Amygdala (tissue), 56 donors: ENCODE results near the gene TPPP.
"Not testable (repeated sequence)": the region's sequence is repeated elsewhere in the genome, so short reads cannot be mapped to it uniquely, and the experiment has no call there.

Experiments
- DNase-seq, 56 donors: peaks; one replicate each; lab custom pipeline; 2025; lab: John Stamatoyannopoulos, UW

The TPPP gene

DNA sequence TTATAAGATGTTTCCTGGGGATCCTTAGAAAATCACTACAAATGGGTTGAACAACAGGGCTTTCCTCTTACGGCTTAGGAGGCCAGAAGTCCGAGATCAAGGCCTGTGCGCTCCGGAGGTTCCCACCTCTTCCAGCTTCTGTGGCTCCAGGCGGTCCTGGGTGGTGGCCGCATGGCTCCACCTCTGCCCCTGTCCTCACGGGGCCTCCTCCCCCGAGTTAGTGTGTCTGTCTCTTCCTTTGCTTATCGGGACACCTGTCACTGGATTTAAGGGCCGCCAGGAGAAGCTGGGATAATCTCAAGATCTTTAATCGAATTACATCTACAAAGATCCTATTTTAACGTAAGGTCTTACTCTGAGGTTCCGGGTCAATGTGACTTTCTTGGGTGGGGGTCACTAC, 2.3 kb upstream of the TPPP start:
- not testable (repeated sequence) for DNase-seq

DNA sequence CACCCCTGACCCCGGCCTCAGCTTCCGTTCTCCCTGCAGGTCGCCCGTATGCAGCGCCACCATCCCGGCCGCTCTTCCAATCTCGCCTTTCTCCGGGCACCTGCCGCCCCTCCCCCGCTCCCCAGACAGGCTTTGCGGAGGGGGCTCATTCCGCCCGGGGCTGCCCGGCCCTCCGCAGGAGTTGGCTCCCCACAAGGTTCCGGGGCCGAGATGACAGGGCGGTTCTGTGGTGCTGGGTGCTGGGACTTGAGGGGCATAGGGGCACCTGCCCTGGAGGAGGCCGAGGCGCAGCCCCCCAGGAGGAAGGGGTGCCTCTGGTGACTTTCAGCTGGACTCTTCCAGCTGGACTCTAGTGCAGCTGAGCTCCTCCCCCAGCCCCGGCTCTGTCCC, 885 bp upstream of the TPPP start:
- not testable (repeated sequence) for DNase-seq

DNA sequence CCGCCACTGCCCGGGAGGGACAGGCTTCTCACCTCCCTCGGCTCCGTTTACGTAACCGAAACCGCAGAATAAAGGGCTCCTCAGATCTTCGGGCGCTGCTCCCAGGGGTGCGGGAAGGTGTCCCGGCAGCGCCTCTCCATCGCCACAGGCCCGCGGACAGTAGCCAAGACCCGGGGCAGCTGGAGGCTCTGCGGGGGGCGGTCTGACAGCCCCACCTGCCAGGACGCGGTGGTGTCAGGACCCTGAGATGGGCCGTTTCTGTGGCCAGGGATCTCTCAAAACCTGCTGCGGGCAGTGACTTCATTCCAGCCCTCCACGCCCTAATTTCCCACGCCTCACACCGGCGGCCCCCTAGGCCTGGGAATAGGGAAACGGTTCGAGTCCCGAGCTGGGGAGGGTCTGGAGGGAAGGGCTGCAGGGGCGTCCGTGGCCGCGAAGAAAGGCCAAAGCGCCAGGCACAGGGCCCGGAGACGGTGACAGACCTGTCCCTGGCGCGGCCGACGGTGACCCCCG, 567 bp downstream of the TPPP start:
- not testable (repeated sequence) for DNase-seq

DNA sequence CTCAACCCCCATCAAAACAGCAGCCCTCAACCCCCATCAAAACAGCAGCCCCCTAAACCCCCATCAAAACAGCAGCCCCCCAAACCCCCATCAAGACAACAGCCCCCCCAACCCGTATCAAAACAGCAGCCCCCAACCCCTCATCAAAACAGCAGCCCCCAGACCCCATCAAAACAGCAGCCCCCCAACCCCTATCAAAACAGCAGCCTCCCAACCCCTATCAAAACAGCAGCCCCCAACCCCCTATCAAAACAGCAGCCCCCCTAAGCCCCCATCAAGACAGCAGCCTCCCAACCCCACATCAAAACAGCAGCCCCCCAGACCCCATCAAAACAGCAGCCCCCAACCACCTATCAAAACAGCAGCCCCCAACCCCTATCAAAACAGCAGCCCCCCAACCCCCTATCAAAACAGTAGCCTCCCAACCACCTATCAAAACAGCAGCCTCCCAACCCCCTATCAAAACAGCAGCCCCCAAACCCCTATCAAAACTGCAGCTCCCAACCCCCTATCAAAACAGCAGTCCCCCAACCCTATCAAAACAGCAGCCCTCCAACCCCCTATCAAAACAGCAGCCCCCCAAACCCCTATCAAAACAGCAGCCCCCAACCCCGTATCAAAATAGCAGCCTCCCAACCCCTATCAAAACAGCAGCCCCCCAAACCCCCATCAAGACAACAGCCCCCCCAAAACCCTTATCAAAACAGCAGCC, 1.2 kb downstream of the TPPP start:
- no peak for DNase-seq

DNA sequence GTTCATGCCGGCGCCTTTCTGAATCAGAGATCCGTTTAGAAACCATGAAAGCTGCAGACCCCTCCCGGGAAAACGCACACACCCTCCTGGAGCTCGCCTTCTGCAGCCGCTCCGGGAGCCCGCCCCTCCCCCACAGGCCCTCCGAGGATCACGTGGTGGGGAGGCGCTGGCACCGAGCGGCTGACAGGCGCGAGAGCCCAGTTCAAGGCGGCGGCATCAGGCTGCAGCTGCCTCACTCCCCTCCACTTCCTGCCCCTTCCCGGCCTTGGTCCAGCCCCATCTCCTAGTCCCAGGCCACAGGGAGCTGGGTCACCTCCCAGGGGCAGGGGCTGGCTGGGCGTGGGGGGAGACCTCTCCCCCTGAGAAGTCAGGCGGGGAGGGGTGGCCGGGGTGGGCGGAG, 2.1 kb downstream of the TPPP start:
- DNase-seq: not testable (repeated sequence)

DNA sequence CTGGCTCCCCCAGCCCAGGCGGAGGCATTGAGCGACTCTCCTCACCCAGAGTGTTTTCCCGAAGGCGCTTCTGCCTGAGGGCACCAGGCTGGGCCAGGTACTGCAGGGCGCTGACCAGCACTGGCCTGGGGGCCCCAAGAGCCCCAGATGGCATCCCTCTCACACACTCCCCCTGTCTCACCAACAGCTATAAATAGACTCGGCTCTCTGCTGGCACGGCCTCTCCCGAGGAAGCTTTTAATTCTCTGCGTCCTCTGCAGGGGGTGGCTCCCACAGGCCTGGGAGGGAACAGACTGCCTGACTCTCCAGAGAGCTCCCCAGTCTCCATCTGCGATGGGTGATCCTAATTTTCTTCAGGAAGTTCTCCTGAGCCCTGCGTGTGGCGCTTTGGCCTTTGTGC, 2.9 kb downstream of the TPPP start:
- DNase-seq: not testable (repeated sequence)

DNA sequence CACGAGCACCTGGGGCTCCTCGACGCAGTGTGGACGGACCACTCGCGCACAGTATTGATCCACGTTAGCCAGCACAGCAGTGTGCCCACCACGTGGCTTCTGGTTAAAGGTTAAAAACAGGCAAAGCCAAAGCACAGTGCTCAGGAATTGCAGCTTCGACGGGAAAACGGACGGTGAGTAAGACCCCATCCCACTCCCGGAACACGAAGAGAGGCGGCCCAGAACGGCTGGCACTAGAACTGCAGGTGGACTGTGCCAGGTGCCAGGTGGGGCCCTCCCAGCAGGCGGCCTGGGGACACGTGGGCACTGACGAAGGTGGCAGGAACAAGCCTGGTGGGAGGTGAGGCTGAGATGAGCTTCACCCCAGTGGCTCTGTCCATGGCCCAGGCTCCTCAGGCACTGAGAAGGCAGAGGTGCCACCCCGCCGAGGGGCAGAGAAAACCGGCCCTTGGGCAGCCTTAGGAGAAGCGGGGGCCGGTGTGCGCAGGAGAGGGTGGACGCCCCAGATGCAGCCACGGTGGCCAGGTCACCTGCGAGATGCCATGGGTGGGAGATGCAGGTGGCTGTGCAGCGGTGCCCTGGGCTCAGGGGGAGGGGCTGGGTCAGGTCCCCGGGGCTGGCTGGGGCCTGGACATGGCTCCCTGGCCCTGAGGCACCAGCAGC, 4.7 kb downstream of the TPPP start:
- not testable (repeated sequence) for DNase-seq

DNA sequence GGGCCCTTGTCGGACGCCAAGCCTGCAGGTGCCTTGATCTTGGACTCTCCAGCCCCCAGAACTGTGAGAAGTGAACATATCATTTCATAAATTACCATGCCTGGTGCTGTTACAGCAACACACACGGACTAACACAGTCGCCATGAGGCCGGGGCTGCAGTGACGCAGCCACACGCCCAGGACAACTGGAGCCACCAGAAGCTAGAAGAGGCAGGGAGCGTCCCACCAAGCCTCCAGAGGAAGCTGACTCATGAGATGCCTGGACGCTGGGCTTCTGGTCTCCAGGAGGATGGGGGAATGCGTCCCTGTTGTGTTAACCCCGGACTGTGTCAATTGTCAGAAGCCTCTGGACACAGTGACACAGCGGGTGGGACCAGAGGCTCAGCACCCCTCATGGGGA, 6.2 kb downstream of the TPPP start:
- not testable (repeated sequence) for DNase-seq

DNA sequence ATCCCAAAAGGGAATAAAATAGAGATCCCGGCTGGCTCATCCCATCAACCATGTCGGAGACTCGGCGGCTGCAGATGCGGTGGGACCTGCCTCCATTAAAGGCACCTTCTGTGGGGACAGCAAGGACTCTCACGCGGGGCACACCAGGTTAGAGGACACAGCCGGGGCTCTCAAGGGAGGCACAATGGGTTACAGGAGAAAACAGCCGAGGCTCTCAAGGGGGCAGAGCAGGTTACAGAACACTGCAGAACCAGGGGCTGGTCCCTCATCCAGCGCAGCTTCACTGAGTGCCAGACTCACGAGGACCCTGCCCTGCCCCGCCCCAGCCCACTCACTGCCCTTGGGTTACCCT, 7.0 kb downstream of the TPPP start:
- not testable (repeated sequence) for DNase-seq

DNA sequence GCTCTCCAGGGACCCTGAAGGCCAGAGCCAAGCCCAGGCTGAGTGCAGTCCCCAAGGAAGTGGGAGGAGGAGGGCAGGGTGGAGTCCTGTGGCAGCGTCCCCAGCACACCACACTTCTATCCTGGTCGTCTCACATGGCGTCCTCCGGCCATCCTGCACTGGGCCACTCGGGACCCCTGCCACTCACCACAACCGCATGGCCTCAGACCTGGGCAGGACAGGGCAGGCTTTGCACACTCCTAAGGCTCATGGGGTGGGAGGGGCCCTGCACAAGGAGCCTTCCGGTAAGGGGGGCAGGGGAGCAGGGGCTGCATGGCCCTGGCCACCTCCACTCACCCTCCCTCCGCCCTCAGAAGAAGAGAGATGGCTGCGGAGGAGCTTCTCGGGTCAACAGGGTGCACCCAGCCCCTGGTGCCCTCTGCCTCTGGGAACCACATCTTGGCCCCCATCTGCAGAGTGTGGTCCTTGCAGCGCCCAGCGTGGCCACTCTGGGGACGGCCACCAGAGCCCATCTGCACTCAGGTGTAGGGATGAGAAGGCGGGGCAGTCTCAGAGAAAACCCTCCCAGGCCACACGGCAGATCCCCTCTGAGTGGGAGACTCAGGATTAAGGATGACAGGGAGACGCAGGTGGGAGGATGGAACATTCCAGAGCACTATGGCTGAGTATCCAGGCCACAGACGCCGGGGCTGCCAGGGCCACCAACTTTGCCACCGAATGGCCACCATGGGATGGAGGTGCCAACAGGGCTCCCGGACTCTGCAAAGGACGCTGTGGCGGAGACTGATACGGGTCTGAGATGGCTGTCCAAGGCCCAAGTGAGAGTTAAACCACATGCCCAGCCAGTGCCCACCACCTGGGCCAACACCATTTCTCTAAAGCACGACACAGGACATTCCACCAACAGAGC, 7.6 kb downstream of the TPPP start:
- no peak for DNase-seq

DNA sequence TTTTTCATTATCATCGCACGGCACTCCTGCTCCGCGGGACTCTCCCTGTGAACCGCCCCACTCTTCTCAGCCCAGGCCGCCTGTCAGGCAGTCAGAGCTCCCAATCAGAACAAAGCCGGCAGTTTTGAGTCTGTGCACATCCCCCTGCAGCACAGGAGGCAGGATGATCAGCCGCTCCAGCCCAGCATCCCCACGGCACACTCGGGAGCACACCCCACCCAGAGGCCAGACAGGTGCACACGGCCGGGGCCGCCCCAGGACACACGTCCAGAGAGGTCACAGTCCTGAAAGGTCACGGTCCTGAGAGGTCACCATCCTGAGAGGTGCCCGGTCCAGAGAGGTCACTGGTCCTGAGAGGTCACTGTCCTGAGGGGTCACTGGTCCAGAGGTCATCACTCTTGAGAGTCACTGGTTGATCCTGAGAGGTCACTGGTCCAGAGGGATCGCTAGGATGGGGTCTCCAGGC, 8.4 kb downstream of the TPPP start:
- no peak for DNase-seq

DNA sequence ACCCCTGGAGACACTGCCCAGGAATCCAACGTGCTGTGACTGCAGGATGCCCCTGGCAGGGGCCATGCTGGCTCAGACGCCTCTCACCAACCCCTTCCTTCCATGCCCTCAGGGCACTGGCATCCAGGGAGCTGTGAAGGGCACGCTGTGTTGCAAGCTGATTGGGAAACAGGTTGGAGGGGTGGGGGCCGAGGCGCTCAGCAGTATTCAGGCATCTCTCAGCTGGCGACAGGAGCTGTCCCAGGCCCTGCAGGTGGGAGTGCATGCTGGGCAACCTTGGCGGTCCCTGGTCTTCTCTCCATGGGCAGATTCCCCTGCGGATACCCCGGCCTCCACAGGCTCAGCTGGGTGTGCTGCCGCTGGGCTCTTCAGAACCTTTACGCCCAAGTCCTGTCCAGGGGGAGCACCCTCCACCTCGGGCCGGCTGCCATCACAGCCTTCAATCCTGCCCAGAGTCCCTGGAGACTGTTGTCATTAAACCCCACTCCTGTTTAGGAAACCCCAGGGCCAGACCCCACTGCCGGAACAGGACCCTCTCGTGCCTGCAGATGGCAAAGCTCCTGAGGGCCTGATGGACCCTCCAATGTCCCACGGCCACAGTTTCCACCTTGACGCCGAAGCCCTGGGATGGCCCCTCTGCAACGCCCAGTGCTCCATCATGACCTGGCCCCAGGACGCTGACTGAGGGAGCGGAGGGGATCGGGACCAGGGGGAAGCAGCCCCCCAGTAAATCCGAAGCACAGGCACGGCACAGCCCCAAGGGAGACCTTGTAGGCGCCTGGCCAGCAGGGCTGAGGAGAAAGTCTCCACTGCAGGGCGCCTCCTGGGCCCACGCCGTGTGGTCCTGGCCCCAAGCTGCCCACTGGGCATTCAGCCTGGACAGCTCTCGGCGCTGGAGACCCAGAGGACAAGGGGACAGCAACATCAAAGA, 9.3 kb downstream of the TPPP start:
- DNase-seq: no peak

DNA sequence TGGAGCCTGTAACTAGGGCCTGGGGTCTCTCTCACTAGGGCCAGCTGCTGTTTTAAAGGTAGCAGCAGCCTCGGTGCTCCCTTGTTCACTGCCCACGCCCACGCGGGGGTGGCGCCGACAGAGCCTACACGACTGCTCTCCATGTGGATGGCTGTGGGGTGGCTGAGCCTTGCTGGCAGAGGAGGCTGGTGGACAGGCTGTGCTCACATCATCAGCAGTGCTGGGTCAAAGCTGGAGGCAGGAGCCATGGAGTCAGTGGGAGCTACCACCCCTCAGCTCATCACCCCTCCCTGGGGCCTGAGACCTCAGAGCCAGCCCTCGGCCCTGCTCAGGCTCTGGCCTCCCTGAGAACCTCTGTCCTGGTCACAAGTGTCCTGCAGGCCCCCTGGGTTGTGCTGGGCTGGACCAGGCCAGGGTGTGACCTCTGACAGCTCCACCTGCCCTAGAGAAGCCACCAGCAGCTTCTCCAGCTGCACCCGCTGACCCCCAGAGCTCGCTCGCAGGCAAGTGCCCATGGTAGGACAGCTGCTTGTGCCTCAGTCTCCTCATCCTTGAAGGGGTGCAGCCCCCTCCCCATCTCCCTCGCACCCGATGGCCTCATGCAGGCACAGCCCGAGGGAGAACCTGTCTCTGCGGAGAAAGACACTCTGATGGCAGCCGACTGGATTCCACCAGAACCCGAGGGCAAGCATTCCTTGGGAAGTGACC, 10.3 kb downstream of the TPPP start:
- DNase-seq: not testable (repeated sequence)

DNA sequence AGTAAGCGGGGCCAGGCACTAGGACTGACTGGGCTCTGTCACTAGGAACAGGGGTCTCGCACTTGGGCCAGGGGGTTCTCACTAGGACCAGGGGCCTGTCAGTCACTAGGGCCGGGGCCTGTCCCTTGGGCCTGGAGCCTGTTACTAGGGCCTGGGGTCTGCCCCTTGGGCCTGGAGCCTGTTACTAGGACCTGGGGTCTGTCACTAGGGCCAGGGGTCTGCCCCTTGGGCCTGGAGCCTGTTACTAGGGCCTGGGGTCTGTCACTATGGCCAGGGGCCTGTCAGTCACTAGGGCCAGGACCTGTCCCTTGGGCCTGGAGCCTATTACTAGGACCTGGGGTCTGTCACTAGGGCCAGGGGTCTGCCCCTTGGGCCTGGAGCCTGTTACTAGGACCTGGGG, 10.9 kb downstream of the TPPP start:
- not testable (repeated sequence) for DNase-seq

DNA sequence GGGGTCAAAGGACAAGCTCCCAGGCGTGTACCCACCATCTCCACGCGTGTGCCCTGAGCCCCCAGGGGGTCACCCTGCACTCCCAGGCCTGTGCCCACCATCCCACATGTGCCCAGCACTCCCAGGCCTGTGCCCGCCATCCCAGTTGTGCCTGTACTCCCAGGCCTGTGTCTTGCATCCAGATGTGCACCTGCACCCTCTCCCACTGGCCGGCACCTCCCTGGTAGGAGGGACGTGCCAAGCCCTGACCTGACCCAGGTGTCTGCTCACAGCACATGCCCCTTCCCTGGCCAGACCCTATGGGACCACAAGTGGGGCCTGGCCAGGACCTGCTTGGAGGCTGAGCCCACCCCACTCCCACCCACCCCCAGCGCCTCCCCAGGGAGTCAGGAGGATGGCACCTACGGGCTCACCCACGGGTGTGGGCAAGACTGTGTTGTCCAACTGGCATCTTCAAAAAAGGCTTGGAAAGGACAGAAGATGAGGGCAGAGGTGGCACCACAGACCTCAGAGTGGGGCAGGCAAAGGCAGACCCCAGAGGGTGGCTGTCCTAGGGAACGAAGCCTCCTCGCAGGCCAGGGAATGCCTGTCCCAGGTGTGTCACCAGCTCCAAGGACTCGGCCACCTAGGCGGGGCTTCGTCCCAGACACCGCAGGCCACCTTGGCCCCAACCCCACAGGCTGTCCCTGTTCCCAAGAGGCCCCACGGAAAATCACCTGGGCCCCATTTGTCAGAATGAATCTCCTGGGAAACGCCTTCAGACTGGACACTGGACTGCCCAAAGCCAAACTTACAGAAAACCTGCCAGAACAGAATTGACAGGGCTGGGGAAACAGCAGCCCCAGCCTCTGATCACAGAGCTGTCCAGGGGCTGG, 11.6 kb downstream of the TPPP start:
- DNase-seq: not testable (repeated sequence)

DNA sequence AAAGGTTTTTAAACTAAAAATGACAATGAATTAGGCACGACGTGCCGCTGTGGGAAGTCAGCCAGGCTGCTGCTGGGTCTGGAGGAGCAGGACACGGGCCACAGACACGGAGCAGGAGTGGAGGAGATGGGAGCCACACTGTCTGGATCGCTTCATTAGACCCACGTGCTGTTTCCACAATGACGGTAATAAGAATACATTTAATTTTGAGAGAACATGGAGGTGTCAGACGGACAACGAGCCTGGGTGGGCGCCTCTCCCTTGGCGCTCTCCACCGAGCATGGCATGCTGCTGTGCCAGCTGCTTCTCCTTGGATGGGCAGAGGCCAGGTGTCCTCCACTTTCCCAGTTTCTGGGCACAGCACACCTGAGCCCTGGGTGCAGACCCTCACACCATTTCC, 12.3 kb downstream of the TPPP start:
- not testable (repeated sequence) for DNase-seq

DNA sequence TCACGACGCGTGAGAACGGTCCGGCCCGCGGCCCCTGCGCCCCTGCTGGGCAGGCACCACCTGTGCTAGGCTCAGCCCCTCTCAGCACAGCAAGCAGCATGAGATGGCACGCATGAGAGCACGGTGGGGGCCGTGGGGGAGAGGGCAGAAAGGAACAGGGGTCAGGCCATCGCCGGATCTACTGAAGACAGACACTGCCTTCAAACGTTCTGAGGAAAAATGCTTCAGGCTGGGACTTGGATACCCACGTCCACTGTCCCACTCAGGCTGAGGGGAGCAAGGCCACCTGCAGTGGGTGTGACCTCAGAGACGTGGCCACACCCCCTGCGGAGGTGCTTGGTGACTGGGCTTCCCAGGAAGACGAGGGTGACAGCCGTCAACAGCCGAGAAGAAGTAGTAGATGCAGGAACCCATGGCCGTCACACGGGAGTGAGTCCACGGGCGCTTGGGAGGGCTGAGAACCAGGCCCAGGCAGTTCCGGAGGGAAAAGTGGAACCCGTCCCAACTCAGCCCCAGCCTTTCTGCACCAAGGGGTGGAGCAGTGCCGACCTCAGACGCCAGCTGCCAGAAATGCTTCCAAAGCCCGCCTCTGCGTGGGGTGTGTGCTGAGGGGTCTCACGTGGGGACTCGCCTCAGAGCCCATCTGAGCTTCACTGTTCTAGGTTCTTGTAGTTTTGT, 12.9 kb downstream of the TPPP start:
- not testable (repeated sequence) for DNase-seq
